H1 (cell line): Measurements from ENCODE around the gene EEF1AKMT2. TPM values are rescaled to one million over a fixed set of nuclear protein-coding genes. Genes with fewer than 3 reads are reported as not detected.
"Not testable (repeated sequence)": the region's sequence is repeated elsewhere in the genome, so short reads cannot be mapped to it uniquely, and the experiment has no call there.

ENCODE experiments used
- CTCF ChIA-PET: fragments of 300-600 bp; sonication (Branson Sonifier 250); formaldehyde crosslinking; loops from one replicate; lab custom pipeline; 2021; ENCODE audit not compliant: partially characterized antibody; lab: Charles Lee
- POLR2A ChIA-PET: fragments of 300-600 bp; sonication (Branson Sonifier 250); formaldehyde crosslinking; loops from one replicate; lab custom pipeline; 2021; ENCODE audit warnings: inconsistent platforms; ENCODE audit not compliant: partially characterized antibody; lab: Charles Lee
- DNase-seq, 2 experiments: peaks; one replicate each; pipeline versions ENCODE4 v3.0.0 to v3.0.0-alpha.2; 2010 to 2022; ENCODE audit warnings: low spot score in 2 of 2, low read depth in 1 of 2, mixed read lengths in 1 of 2
- FAIRE-seq: peaks from 2 replicates; lab custom pipeline; 2011; peaks lifted over from hg19 to GRCh38; lab: Jason Lieb, UNC
- H2AFZ ChIP-seq: 2 replicates; pipeline ENCODE4 v1.8.1; 2012; ENCODE audit warnings: low read length, inconsistent platforms
- H2AK5ac ChIP-seq: 2 replicates; pipeline ENCODE4 v1.6.1; 2013; ENCODE audit warnings: low read depth, low read length
- H2BK120ac ChIP-seq: replicated peaks from 2 replicates; pipeline ENCODE3; 2013; ENCODE audit warnings: low read depth, low read length, inconsistent platforms
- H2BK12ac ChIP-seq: 2 replicates; pipeline ENCODE4 v1.6.1; 2013; ENCODE audit warnings: low read depth, low read length
- H2BK15ac ChIP-seq: 2 replicates; pipeline ENCODE4 v1.6.1; 2013; ENCODE audit warnings: low read length
- H2BK20ac ChIP-seq: 2 replicates; pipeline ENCODE4 v1.6.1; 2013; ENCODE audit warnings: low read length
- H2BK5ac ChIP-seq: 2 replicates; pipeline ENCODE4 v1.6.1; 2013; ENCODE audit warnings: low read depth, low read length
- H3K14ac ChIP-seq: 2 replicates; pipeline ENCODE4 v1.6.1; 2013; ENCODE audit warnings: inconsistent platforms; ENCODE audit not compliant: insufficient read length
- H3K18ac ChIP-seq: 2 replicates; pipeline ENCODE4 v1.6.1; 2013; ENCODE audit warnings: low read length; ENCODE audit errors: extremely low read depth
- H3K23ac ChIP-seq: 2 replicates; pipeline ENCODE4 v1.6.1; 2013; ENCODE audit warnings: inconsistent platforms; ENCODE audit not compliant: insufficient read length
- H3K23me2 ChIP-seq: 2 replicates; pipeline ENCODE4 v1.6.1; 2013; ENCODE audit warnings: low read depth, low read length
- H3K27ac ChIP-seq: 2 replicates; pipeline ENCODE4 v1.6.1; 2011; ENCODE audit warnings: low read depth, low read length, inconsistent platforms
- H3K27me3 ChIP-seq, 4 experiments: replicated peaks in 1 of 4; 1 replicate in 1 of 4; 2 replicates in 3 of 4; pipeline versions ENCODE4 v1.6.1 to v1.8.1; 2011 to 2013; ENCODE audit warnings: low read length in 3 of 4, mild to moderate bottlenecking in 3 of 4, inconsistent platforms in 2 of 4, mixed read lengths in 2 of 4, moderate library complexity in 1 of 4; ENCODE audit not compliant: control insufficient read depth in 3 of 4, insufficient read depth in 3 of 4; ENCODE audit errors: extremely low read depth in 1 of 4
- H3K36me3 ChIP-seq, 4 experiments: 2 replicates each; pipeline versions ENCODE4 v1.6.1 to v1.8.1; 2011 to 2013; ENCODE audit warnings: mild to moderate bottlenecking in 4 of 4, low read length in 3 of 4, moderate library complexity in 2 of 4, control low read depth in 1 of 4, inconsistent platforms in 1 of 4; ENCODE audit not compliant: insufficient read depth in 4 of 4, control insufficient read depth in 2 of 4
- H3K4ac ChIP-seq: replicated peaks from 2 replicates; pipeline ENCODE3; 2013; ENCODE audit warnings: low read length, low read depth, mixed read lengths, inconsistent platforms; ENCODE audit not compliant: insufficient read length
- H3K4me1 ChIP-seq, 4 experiments: replicated peaks in 1 of 4; 1 replicate in 1 of 4; 2 replicates in 3 of 4; pipeline versions ENCODE4 v1.6.1 to v1.8.1; 2011 to 2013; ENCODE audit warnings: low read length in 3 of 4, inconsistent platforms in 2 of 4, mixed read lengths in 1 of 4; ENCODE audit not compliant: insufficient read depth in 4 of 4, control insufficient read depth in 3 of 4
- H3K4me2 ChIP-seq, 2 experiments: 2 replicates each; pipeline versions ENCODE4 v1.6.1 to v1.8.1; 2011 to 2013; ENCODE audit warnings: low read depth in 2 of 2, low read length in 2 of 2, control low read depth in 1 of 2, inconsistent platforms in 1 of 2, mild to moderate bottlenecking in 1 of 2; ENCODE audit not compliant: insufficient read depth in 1 of 2
- H3K4me3 ChIP-seq, 4 experiments: fragments of 200-600, 300-600 bp in 1 of 4; sonication (generic), shearing (Covaris generic), sonication (Bioruptor Twin) in 1 of 4; 2 replicates each; pipeline versions ENCODE4 v1.5.1 to v1.8.1; 2011 to 2016; ENCODE audit warnings: low read length in 4 of 4, low read depth in 3 of 4, control low read depth in 2 of 4, inconsistent platforms in 2 of 4, mild to moderate bottlenecking in 2 of 4, mixed read lengths in 1 of 4, moderate library complexity in 1 of 4; ENCODE audit not compliant: insufficient read depth in 2 of 4; ENCODE audit errors: extremely low read depth in 1 of 4
- H3K56ac ChIP-seq: replicated peaks from 2 replicates; pipeline ENCODE3; 2013; ENCODE audit warnings: low read depth, mild to moderate bottlenecking, mixed read lengths, low read length, inconsistent platforms; ENCODE audit not compliant: insufficient read length
- H3K79me1 ChIP-seq: 2 replicates; pipeline ENCODE4 v1.6.1; 2013; ENCODE audit warnings: low read depth, low read length, control low read depth
- H3K79me2 ChIP-seq, 2 experiments: 2 replicates each; pipeline versions ENCODE4 v1.6.1 to v1.8.1; 2012 to 2013; ENCODE audit warnings: low read length in 2 of 2, mild to moderate bottlenecking in 2 of 2, inconsistent platforms in 1 of 2; ENCODE audit not compliant: insufficient read depth in 2 of 2, control insufficient read depth in 1 of 2
- H3K9ac ChIP-seq, 4 experiments: replicated peaks in 1 of 4; 1 replicate in 1 of 4; 2 replicates in 3 of 4; pipeline versions ENCODE4 v1.6.1 to v1.8.1; 2011 to 2013; ENCODE audit warnings: low read depth in 3 of 4, low read length in 3 of 4, control low read depth in 2 of 4, mild to moderate bottlenecking in 2 of 4, moderate library complexity in 2 of 4, inconsistent platforms in 1 of 4; ENCODE audit errors: extremely low read depth in 1 of 4
- H3K9me3 ChIP-seq, 2 experiments: 2 replicates each; pipeline versions ENCODE4 v1.6.1 to v1.8.1; 2012 to 2013; ENCODE audit warnings: mild to moderate bottlenecking in 2 of 2, moderate library complexity in 2 of 2, control low read depth in 1 of 2, inconsistent platforms in 1 of 2, low read depth in 1 of 2, low read length in 1 of 2, mixed read lengths in 1 of 2; ENCODE audit not compliant: insufficient read depth in 2 of 2
- H4K20me1 ChIP-seq, 2 experiments: replicated peaks in 1 of 2; 2 replicates each; pipeline versions ENCODE3 to v1.8.1; 2011 to 2013; ENCODE audit warnings: inconsistent platforms in 2 of 2, low read length in 2 of 2, mild to moderate bottlenecking in 1 of 2; ENCODE audit not compliant: insufficient read depth in 2 of 2, control insufficient read depth in 1 of 2
- H4K5ac ChIP-seq: 2 replicates; pipeline ENCODE4 v1.6.1; 2013; ENCODE audit warnings: low read length, low read depth, mixed read lengths, inconsistent platforms; ENCODE audit not compliant: insufficient read length
- H4K8ac ChIP-seq: 2 replicates; pipeline ENCODE4 v1.8.0; 2013; ENCODE audit warnings: mild to moderate bottlenecking, moderate library complexity, low read length, inconsistent platforms; ENCODE audit not compliant: insufficient read depth; ENCODE audit errors: extremely low read depth
- H4K91ac ChIP-seq: replicated peaks from 2 replicates; pipeline ENCODE3; 2013; ENCODE audit warnings: low read length, mixed read lengths, inconsistent platforms; ENCODE audit not compliant: insufficient read length
- WGBS, 2 experiments: shearing (Covaris generic) in 1 of 2; methylation state at CpG; one replicate each; pipeline versions ENCODE4 v1.1.6 to v1.1.7; 2013 to 2015; ENCODE audit warnings: low lambda C conversion rate in 2 of 2, mixed read lengths in 2 of 2, inconsistent platforms in 1 of 2, low coverage in 1 of 2, missing lambda C conversion rate in 1 of 2; ENCODE audit not compliant: insufficient replicate concordance in 2 of 2, insufficient coverage in 1 of 2, insufficient read length in 1 of 2; ENCODE audit errors: extremely low coverage in 1 of 2, missing lambda C conversion rate in 1 of 2; 5-methylcytosine and 5-hydroxymethylcytosine counted together
- polyA plus RNA-seq, 7 experiments: library from polyadenylated mRNA; depleted of rRNA in 3 of 7; stranded (reverse) in 5 of 7; unstranded in 2 of 7; fragments of >200 nt in 5 of 7; fragments of 200-250 nt in 2 of 7; gene quantifications; 1 replicate in 5 of 7; 2 replicates in 1 of 7; 4 replicates in 1 of 7; pipeline versions ENCODE4 v1.2.1 to v1.2.3, GENCODE V29; 2011 to 2013; ENCODE audit warnings: missing spikeins in 2 of 7, mixed read lengths in 2 of 7
- total RNA-seq: library from RNA; stranded (reverse); fragmentation: NEBNext Ultra II Directional; extraction: Animal tissue kit (Norgen Biotek cat#: 25700); gene quantifications from 2 replicates; pipeline ENCODE4 v1.2.1, GENCODE V29; 2021

The EEF1AKMT2 gene
- total and polyA plus RNA-seq, 2 of the 8 experiments (the other 6 are each of a cell fraction or from before 2014, with no cell fraction given): 9.8 to 26.8 TPM

DNA sequence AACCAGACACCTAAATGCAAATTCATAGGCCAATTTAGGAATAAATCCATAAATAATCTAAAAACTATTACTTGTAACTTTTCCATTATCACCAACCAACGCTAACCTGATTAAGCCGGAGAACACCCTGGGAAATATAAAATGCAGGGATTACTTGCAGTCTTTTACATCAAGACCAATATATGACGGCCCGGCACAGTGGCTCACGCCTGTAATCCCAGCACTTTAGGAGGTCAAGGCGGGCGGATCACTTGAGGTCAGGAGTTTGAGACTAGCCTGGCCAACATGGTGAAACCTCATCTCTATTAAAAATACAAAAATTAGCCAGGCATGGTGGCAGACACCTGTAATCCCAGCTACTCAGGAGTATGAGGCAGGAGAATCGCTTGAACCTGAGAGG, 45.2 kb downstream of the EEF1AKMT2 start:
- H3K79me1 ChIP-seq, H3K4ac ChIP-seq, H3K79me2 ChIP-seq, H3K9me3 ChIP-seq, H2BK20ac ChIP-seq, H4K20me1 ChIP-seq, H2BK15ac ChIP-seq, H4K91ac ChIP-seq, H3K56ac ChIP-seq, H3K4me3 ChIP-seq, H3K18ac ChIP-seq, H3K14ac ChIP-seq, H3K36me3 ChIP-seq, H2BK5ac ChIP-seq, H2AK5ac ChIP-seq, H4K8ac ChIP-seq, H2BK120ac ChIP-seq, H3K9ac ChIP-seq, DNase-seq, H3K4me2 ChIP-seq, H3K23ac ChIP-seq, FAIRE-seq, H2BK12ac ChIP-seq, H4K5ac ChIP-seq, H2AFZ ChIP-seq, H3K27ac ChIP-seq: not testable (repeated sequence)
- POLR2A ChIA-PET: interaction anchor here (1.2 to 2.4 kb wide), 2 partner anchors 10 to 55 kb away, joined by 3 to 13 read pairs; partner anchors contain the start of gene ABRAXAS2
- WGBS, 2 experiments: 95% methylated on average over 8 of the region's 8 CpGs; no CpG with 5 or more reads in 1 of the 2 experiments
- Histone ChIP-seq H3K4me1 (peaks cover 0 to 15% (median 12%) of the 10 kb centered on the region in 4 experiments; a peak in 5 of 7 replicates), H3K27me3 (peaks cover 1 to 21% (median 14%) of the 10 kb centered on the region in 4 experiments; a peak in 6 of 7 replicates), H3K23me2 (peaks cover 14% of the 10 kb centered on the region)
- CTCF ChIA-PET: interaction anchor here (0.8 to 4.1 kb wide), 25 partner anchors 9 to 214 kb away, joined by 3 to 21 read pairs (median 4); no protein-coding TSS in a partner anchor
